GM13976 (cell line): Measurements from ENCODE around the gene ADSS2.

Experiments
- DNase-seq: peaks from one replicate; pipeline ENCODE4 v3.0.0; 2012; ENCODE audit warnings: low spot score
- CTCF ChIP-seq: IDR thresholded peaks from 2 replicates; pipeline ENCODE4 v1.5.1; 2012; ENCODE audit warnings: borderline replicate concordance, mild to moderate bottlenecking; ENCODE audit not compliant: insufficient read depth; ENCODE audit errors: extremely low read depth, missing control alignments, control extremely low read depth
- in situ Hi-C: fragments of 300-500 bp; cut with MboI; formaldehyde crosslinking; loops from one replicate; pipeline ENCODE4 v1.12.0; 2022; ENCODE audit warnings: low sequenced_read_pairs, mixed read lengths, inconsistent platforms; ENCODE audit not compliant: unreplicated experiment

The ADSS2 gene

GRCh38 chr1:244466724-244467123 lies 15.0 kb upstream of the ADSS2 start:
- in situ Hi-C loops = no loop called here
- no peak for DNase-seq
- TF ChIP-seq CTCF = no peak

GRCh38 chr1:244461245-244462071 lies 9.7 kb upstream of the ADSS2 start, which contains the start of gene CATSPERE:
CATSPERE (plus strand) TSS chr1:244461273; CDS start chr1:244461430, 157 bp downstream.
- peak; percentile 6 for TF ChIP-seq CTCF
- peak; percentile 95 for DNase-seq
- in situ Hi-C loops = no loop called here

GRCh38 chr1:244460197-244460596 lies 8.5 kb upstream of the ADSS2 start:
- DNase-seq = no peak
- TF ChIP-seq CTCF = no peak
- in situ Hi-C loops = no loop called here

- in situ Hi-C loops = no loop called here
- no peak for TF ChIP-seq CTCF
- DNase-seq = no peak
Measured at GRCh38 chr1:244458781-244459180, 7.1 kb upstream of the ADSS2 start.

- no peak for DNase-seq
- in situ Hi-C loops = no loop called here
- no peak for TF ChIP-seq CTCF
Measured at GRCh38 chr1:244456586-244456985, 4.9 kb upstream of the ADSS2 start.

GRCh38 chr1:244454412-244454811 lies 2.7 kb upstream of the ADSS2 start:
- in situ Hi-C loops = no loop called here
- no peak for DNase-seq
- TF ChIP-seq CTCF = no peak
